HG03196 (cell line): Measurements from ENCODE around the gene CACNA1C.

Source experiments
- ATAC-seq: cut with Tn5 transposase; IDR thresholded peaks from one replicate; pipeline ENCODE4 v1.9.1; 2021; ENCODE audit not compliant: unreplicated experiment

The CACNA1C gene

DNA sequence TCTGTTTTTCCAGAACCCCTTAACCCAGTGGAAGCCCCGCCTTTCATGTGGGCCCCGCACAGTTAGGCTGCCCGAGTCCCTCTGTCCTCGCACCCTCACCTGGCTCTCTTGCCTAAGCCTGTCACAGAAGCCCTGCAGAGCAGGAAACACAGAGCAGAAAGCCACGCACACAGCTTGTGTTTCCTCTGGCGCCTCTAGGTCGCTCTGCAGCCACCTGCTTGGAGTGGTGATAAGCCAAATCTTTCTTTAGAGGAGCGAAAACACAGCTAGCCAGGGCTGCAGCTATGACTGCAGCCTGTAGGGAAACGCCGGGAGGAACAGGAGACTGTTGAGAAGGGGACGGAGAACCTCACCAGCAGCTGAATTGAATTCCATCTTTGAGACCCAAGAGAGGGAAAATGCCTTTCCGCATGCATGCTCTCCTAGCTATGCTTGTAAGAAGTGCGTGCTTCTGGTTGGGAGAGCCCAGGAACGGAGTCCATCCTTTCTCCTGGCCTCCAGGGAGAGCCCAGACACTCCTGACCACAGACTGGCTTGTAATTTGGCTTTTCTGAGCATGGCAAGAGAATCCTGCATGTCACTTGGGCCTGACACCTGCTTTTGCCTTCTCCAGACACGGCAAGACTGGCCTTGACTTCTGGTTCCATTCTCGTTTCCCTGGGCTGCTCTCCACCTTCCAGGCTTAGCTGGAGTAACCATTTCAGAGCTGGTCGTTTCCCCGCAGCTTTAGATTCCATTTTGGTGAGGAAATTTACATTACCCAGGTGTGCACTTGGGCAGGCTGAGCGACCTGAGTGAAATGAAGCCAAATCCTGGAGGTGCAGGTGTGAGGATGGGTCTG is 301.6 kb downstream of the CACNA1C start:
- no peak for ATAC-seq

DNA sequence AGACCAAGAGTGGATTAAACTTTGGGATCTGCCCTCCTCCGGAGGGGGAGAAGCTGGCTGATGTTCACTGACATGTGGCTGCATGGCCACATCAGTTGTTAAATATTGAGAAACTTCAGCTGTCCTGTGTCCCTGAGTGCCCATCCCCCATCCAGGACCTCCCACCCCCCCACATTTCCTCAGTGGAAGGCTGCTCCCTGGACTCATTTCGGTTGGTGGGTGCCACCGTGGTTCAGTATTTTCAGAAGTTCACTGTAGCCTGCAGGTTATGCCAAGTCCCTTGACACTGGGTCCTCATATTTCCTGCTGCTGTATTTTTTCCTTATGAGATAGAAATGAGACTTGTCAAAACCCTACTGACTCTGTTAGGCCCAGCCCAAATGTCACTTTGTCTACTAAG is 302.4 kb downstream of the CACNA1C start:
- ATAC-seq: no peak

DNA sequence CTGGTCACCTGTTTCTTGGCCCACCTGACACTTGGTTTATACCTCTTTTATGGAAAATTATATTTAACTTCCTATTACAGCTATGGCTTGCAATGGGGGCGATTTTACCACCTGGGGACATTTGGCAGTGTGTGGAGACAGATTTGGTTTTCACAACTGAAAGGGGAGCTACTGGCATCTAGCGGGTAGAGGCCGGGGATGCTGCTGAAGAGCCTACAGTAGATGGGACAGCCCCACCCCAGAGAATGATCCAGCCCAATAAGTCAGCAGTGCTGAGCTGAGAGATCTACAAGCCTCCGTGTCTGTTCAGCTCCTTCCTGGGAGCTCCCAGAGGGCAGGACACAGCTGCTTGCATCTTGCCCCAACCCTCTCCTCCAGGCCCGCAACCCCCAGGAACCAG is 302.8 kb downstream of the CACNA1C start:
- ATAC-seq: no peak

DNA sequence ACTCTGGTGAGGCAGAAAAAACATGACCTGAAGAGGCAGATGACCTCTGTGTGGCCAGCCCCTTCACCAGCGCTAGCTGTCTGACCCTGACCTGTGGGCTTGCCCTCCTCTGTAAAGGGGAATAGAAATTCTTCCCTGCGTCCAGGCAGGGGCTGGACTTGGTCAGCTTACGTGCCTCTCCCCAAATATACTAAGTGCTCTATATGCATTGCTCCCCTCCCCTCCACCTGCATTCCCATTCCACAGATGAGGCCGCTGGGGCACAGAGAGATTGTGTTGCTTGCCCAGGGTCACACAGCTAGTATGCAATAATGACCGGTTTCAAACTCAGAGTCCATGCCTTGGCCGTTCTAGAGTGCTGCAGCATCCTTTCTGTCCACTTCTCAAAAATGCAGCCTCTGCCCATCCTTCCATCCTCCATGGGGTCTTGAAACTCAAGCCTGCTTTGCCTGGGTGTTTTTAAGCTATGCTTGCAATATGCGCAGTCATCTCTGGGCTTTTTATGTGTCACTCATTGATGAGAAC is 303.9 kb downstream of the CACNA1C start:
- ATAC-seq: no peak

DNA sequence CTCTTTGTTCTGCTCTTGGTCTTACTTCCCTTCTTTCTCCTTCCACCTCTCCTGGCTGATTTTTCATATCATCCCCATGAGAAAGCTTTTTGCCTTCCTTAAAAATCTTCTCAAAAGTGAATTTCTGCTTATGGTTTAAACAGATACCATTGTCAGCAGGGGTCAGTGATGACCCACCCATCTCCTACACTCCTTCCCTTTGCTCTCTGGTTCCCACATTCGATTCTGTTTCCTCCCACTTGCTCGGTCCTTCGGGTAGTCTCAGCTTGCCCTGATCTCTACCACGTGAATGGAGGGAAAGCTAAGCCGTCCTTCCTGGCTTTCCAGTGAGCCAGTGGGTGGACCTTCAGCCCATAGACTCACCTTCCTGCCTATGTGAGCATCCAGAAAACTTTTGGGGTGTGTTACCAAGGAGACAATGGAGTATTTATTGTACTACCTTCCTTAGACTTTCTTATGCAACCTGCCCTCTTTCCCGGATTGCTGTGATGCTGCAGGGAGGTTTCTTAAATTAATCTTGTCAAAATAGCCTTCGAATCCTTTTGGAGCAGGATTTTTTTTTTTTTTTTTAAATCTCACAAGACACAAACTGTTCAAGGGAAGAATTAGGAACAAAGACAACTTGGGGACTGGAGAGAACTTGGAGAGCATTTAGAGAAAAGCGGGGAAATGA is 306.3 kb downstream of the CACNA1C start:
- no peak for ATAC-seq

DNA sequence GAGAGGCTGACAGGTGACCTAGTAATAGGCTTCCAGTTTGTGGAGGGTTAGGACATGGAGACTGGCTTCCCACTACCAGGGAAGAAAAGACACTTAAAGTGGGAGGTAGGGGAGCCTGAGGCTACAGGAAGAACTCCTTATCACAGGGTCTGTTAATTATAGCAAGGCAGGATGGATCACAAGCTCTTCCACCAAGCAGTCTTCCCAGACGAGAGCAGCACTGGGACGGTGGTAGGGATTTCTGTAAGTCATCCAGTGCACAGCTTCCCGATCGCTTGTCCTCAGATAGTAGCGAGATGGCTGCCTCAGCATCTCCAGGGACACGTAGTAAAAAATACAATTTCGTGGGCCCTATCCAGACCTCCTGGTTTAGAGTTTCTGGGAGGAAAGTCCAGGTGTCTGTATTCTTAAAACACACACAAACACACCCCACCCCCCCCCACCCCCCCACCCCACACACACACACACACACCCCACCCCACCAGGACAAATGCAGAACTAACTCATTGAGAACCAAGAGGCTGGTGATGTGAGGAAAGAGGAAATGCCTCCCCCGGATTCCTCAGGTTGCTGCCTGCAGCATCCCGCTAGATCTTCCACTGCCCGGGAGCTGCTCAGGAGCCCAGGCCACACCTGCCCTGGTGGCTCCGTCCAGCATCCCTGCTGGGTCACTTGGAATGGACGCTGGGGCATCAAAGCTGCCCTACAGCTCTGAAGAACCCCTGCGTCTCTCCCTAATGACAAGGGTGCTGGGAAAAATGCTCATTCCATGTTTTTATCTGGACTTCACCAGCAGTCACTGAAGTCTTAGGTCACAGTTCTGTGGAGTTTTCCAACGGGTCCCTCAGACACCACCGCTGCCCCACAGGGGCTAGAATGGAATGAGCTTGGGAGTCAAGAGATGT is 307.2 kb downstream of the CACNA1C start:
- ATAC-seq: no peak

DNA sequence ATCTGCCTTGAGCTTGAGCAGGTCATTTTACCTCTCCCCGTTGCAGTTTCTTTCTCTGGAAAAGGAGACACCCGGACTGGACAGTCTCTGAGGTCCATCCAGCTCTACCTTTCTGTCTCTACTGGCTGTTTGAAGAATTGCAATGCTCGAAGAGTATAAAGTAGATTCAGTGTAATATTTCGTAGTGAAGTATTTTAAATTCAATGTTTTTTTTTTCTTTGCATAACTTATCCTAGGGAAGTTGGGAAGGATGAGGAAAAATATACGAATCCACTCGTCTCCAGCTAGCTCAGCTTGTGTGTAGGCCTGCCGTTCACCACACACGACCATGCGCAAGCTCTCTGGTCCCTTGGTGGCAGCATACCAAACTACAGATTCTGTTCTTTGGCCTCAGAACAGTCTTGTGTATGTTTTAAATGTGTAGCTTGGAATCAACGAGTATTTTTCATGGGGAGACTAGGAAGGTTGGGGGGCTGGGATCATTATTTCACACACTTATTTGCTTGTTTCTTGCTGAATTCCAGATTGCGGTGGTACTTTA is 307.9 kb downstream of the CACNA1C start:
- ATAC-seq: no peak

DNA sequence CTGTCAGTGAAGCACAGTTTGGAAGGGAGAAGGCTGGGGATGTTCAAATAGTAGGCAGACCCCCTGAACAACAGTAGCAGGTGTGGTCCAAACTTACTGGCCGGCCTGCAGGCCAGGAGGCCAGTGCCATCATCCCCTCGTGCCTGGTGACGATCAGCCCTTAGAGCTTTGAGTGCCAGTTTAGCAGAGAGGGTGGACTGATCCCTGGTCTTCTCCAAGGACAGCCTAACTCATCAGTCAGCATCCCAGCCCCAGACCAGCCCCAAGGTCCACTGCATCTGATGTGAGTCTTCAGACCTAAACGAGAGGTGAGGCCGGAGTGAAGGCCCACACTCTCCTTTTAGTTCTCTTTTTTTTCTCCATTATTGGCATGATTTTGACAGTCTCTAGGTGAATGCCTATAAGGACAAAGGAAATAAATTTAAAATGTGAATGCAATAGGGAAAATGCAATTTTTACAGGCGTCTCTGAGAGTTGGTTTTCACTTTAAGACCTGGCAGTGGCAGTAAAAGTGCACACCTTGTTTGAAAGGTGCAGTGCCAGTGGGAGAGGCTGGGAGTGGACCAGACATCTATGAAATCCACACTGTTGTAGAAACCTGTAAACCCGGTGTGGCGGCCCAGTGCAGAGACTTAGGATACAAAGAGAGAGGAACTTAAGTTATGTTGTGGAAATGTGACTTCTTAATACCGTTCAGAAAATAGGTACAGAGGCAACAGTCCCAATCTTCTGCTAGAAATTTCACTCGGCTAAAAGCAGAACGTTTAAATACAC is 311.2 kb downstream of the CACNA1C start:
- ATAC-seq: no peak

DNA sequence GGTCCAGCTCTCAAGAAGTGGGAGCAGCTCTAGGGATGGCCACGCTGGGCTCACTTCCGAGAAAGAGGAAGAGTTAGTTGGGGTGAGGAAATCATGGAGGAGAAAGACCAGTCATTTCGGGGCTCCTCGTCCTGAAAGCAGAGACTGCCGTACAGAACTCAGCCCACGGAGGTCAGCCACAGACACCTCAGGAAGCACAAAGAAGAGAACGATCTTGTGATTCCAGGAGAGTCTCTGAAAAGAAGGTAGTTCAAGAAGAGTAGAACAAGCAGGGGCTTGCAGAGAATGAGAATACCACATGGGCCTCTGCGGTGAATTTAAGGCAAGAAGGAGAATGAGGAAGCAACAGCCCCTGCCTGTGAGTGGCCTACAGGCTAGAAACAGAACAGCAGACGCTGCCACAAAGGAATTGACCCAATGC is 311.9 kb downstream of the CACNA1C start:
- no peak for ATAC-seq

DNA sequence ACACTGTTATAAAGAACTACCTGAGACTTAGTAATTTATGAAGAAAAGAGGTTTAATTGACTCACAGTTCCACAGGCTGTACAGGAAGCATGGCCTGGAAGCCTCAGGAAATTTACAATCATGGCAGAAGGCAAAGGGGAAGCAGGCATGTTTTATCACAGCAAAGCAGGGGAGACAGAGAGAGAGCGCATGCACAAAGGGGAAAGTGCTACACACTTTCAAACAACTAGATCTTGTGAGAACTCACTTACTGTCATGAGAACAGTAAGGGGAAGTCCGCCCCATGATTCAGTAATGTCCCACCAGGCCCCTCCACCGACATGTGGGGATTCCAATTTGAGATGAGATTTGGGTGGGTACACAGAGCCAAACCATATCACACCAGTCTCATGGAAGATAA is 313.9 kb downstream of the CACNA1C start:
- ATAC-seq: no peak

DNA sequence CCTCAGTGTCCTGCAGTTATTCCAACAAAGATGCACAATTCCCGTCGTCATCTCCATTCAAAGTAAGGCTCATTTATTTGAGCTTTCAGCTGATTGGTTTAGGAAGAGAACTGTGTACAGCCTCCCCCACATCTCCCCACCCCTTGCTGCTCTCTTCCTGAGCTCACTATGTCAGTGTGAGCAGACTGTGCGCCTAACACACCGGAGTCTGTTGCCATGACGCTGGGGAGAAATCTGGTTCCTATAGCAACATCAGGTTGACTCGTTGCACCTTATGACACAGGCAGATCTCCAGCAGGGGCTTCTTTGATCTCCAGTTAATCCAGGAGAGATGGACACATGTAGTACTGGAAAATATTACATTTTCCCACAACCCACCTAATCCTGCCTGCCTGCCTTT is 319.4 kb downstream of the CACNA1C start:
- no peak for ATAC-seq

DNA sequence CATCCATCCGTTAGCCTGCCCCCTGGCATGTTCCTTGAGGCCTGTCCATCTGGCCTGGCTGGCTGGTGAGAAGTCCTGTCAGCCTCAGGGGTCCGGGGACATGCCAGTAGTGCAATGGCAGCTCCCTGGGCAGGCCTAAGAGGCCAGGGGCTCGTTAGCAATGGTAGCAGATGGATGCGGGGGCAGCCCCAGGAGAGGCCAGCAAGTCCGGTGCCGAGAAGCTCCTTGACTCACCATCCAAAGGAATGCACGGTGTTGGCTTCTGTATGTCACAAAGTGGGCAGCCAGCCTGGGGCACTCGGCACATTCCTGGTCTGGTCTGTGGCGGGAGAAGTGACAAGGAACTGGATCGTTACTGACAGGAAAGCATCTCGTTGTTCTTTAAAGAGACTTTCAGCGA is 319.9 kb downstream of the CACNA1C start:
- no peak for ATAC-seq

DNA sequence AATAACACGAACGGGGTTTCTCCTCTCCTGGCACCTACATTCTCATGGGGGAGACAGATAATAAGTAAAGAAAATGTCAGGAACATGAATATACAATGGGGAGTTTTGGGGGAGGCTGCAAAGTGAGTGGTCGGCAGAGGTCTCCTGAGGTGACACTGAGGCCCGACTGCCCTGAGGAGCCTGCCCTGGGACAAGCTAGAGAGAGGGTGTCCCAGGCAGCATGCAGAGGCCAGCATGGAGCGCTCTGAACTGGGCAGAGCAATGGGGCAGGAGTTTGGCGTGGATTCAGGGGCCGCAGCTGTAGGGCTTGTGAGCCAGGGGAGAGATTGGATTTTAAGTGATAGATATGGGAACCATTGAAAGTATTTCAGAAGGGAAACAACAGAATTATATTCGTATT is 320.5 kb downstream of the CACNA1C start:
- ATAC-seq: no peak

DNA sequence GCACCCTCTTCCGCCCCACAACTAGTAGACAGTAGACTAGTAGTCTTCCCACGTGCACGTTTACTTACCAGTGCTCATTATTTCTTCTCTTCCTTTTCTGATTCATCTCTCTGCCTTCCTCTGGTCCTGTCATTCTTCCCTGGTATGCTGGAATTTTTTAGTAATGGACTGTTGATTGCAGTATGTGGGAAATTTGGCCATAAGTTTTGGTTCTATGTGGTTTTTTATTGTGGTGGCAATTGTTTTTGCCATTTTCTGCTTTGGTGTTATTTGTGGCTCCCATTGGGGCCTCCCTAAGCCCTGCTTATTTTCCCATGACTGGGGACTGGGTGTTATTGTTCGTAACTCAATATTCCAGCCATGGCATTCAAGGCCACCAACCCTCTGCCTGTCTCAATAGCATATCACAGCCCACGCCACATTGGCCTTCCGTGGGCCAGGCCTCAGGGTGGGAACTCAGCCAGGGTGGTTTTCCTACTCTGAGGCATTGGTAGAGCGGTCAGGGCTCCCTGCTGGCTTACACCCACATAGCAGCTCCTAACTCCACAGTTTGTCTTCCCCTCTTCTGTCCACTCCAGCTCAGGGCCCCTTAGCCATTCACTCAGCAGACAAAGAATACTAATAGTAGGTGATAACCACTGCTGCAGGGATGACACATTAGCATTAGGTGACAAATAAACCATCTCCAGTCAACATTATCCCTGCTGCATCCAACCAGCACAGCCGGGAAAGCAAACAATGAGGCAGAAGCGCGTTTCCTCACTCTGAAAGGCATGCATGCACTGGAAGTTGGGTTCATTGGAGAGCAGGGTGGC is 321.5 kb downstream of the CACNA1C start:
- no peak for ATAC-seq

DNA sequence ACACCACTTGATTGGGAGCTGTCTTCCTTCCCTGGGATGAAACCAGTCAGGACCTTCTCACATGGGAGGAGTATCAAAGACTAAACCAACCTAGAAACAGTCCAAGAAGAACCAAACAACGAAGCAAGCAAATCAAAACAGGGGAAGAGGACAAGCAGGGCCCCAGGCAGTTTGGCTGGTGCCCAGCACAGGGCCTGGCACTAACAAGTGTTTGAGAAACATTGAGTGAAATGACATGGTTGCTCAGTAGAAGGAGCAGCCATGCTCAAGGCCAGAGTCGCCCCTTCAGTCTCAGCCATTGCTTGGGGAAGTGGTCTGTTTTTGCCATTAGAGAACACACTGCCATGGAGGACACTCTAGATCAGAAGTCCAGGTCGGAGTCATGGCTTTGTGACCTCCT is 323.1 kb downstream of the CACNA1C start:
- no peak for ATAC-seq

DNA sequence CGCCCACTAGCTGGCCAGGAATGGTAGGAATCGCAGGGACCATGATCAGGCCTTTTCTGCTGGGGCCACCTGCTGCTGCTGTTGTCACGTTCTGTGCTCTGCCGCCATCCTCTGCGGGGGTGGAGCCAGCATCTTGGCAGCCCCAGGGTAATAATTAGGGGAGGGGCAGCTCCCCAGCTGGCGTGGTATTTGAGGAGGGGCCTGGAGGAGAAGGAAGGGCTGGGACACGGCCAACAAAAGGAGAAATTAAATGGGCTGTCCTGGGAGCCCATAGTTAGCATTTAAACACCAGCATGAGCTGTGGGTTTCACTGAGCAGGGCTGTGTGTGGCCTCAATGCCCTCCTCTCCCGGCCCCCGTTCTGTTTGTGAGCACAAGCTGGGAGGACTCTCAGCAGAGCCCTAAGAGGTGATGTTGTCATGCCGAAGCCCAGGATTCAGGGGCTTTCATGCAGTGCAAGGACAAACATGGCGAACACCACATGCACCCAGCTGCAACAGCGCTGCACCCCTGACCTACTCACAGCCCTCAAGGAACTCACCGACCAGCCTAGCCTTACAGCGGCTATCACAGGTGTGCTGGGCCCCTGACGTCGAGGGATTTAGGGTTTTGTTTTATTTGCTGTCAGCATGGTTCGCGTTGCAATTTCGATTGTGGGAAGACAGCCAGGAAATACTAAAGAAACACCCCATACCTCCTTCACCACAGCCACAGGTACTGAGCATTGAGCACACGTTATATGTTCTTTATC is 324.3 kb downstream of the CACNA1C start:
- no peak for ATAC-seq

DNA sequence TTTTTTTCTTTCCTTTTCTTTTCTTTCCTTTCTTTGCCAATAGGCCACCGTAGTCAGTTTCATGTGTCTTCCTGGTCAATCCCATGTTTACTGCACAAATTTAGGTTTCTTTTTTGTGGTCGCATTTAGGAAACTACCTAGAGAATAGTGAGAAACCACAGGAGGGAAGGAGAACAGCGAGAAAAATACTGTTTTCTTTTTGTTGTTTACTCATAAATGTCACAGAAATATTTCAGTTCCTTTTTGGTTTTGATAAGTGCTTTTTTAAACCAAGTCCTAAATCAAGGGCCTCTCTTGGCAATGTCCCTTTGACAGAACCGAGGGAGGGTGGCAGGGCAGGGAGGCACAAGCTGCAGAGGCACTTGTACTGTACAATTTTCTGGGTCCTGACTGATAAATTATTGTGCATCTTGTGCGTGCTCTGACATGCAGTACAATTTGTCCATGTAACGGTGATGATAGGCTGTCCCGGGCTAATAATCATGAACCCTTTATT is 326.1 kb downstream of the CACNA1C start:
- ATAC-seq: no peak

DNA sequence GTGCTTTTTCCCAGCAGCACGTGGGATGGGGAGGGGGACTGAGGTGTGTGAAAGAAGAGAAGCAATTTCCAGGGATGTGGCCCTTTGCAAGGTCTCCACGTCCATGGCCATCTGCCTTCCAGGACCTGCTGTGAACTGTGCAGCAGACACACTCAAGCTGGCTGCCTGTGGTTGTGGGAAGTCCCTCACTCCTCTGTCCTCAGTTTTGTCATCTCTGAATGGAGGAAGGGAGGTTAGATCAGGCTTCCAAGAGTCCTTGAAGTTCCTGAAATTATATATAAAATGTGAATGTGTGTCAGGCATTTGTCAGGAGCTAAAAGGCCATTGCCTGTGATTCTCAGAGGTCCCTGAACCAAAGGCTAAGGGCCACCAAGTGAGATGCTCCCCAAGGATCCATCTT is 328.2 kb downstream of the CACNA1C start:
- ATAC-seq: no peak
